Motor neuron (in vitro differentiated cells): ENCODE results near the gene MAPK14. TPM values are rescaled to one million over a fixed set of nuclear protein-coding genes. Genes with fewer than 3 reads are reported as not detected.
"Not testable (repeated sequence)": the region's sequence is repeated elsewhere in the genome, so short reads cannot be mapped to it uniquely, and the experiment has no call there.

ENCODE experiments used
- ATAC-seq, 8 experiments: fragments of 200-7000 bp; cut with Tn5 transposase; replicated peaks in 6 of 8; 2 replicates each; pipeline ENCODE4 v1.8.0; 2021; ENCODE audit warnings: mild to moderate bottlenecking in 8 of 8, moderate library complexity in 8 of 8
- H3K27ac ChIP-seq, 2 donors: fragments of 250-450 bp; sonication (Bioruptor Pico); 2 replicates each; pipeline ENCODE4 v1.9.0; 2021; ENCODE audit warnings: antibody characterized with exemption in 2 of 2, mild to moderate bottlenecking in 2 of 2, moderate library complexity in 1 of 2
- H3K4me1 ChIP-seq, 2 donors: fragments of 250-450 bp; sonication (Bioruptor Pico); replicated peaks in 1 of 2; 2 replicates each; pipeline ENCODE4 v1.6.1; 2021; ENCODE audit warnings: antibody characterized with exemption in 2 of 2, mild to moderate bottlenecking in 2 of 2, moderate library complexity in 1 of 2
- H3K4me3 ChIP-seq, 5 donors: fragments of 250-450 bp; sonication (Bioruptor Pico); 2 replicates each; pipeline ENCODE4 v1.9.0; 2021; ENCODE audit warnings: antibody characterized with exemption in 5 of 5, mild to moderate bottlenecking in 5 of 5, moderate library complexity in 4 of 5
- WGBS, 10 experiments: fragments of 450-650 bp; shearing (Covaris generic); methylation state at CpG; one replicate each; pipeline ENCODE4 v1.0.0; 2022; 5-methylcytosine and 5-hydroxymethylcytosine counted together
- in situ Hi-C, 9 experiments: fragments of 400-800 bp; cut with MboI; loops; one replicate each; pipeline ENCODE4 v1.15.0; 2021; ENCODE audit warnings: low sequenced_read_pairs in 9 of 9, low pct_unique_long_range_greater_than_20kb in 2 of 9; ENCODE audit not compliant: unreplicated experiment in 9 of 9
- total RNA-seq, 8 experiments: library from RNA; unstranded; fragments of 300-600 nt; gene quantifications; 2 replicates each; pipeline versions ENCODE4 v1.2.3 to v1.2.4, GENCODE V29; 2022

The MAPK14 gene
- total RNA-seq, 8 experiments from 2014 or later: 14.7 to 52.3 (median 21.9) TPM

DNA sequence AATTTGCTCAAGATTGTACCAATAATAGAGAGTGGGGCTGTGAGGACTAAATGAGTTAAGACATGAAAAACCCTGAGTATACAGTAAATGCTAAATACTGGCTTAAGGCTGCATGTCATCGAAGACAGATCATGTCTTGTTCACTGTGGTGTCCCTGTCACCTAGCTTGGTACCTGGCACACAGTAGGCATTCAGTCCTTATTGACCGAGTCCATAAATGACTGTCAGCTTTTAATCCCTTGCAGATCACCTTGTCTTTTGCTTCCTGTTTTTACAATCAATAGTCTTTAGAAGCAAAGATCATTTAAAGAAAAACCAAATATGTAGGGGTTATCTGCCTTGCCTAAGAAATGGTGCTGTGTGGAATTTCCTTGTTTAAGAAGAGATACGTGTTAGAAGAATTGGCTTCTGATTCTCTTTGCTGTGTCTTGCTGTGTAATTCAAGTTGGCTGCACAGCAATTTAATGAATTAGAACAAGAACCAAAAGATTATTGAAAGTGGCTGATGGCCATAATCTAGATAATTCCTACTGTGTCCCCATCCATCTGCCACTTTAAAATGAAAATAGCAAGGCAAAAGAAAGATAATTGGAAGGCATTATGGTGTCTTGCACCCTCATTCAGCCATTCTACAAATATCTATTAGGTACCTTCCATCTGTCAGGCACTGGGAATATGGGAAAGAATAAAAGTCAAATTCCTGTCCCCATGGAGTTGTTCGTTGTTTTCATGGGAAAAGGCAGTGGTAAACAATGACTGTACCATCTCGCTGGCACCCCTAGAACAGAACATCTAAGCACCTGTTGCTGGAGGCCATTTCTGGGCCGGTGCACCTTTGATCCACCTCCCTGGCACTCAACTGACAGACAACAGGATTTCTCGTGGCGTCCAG lies 90.3 kb downstream of the MAPK14 start:
- 80 to 100% (median 91%) methylated on average over 1 to 6 of the region's 8 CpGs for WGBS, 10 experiments
- in situ Hi-C loops: no loop called here
- Histone ChIP-seq H3K4me3 (no peak overlapping the region), H3K27ac (no peak overlapping the region), H3K4me1 (peaks cover 4% of the 10 kb centered on the region in 2 donors)
- no peak for ATAC-seq

- peak in 7 of 8 experiments; percentile 68 to 98 (median 95) for ATAC-seq
- H3K27ac ChIP-seq: no peak overlapping the region
- in situ Hi-C loops: no loop called here
- WGBS, 10 experiments: 60 to 90% methylated on average over 1 to 2 of the region's 4 CpGs; no CpG with 5 or more reads in 8 of the 10 experiments
- H3K4me1 ChIP-seq: peaks cover 4% of the 10 kb centered on the region in 2 donors
- H3K4me3 ChIP-seq: no peak overlapping the region
These were observed 91.0 kb downstream of the MAPK14 start for GRCh38 chr6:36118550-36119107.

- Histone ChIP-seq H3K4me1 (peaks cover 4% of the 10 kb centered on the region in 2 donors), H3K4me3 (no peak overlapping the region), H3K27ac (no peak overlapping the region)
- 65 to 97% (median 86%) methylated on average over 2 to 4 of the region's 4 CpGs for WGBS, 10 experiments
- in situ Hi-C loops: no loop called here
- no peak for ATAC-seq
These were observed 91.6 kb downstream of the MAPK14 start for GRCh38 chr6:36119209-36119608.

DNA sequence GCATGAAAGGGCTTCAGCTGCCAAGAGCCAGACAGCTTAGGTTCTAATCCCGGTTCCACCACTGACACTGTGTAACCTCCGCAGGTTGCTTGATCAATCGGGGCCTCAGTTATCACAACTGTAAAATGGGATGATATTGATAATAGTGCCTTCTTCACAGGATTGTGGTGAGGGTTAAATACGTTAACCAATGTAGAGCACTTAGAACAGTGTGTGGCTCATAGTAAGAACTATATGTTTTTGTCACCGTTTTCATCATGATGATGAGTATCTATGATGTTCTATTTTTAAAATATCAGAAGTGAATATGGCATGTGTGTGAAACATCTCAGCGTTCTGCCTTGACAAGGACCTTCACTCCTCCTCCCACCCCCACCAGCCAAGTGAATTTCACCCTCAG lies 92.4 kb downstream of the MAPK14 start:
- in situ Hi-C loops: loop anchor here in 1 of 9 experiments (10.0 kb wide), 1 partner anchor 245 kb away; no protein-coding TSS in a partner anchor
- WGBS, 10 experiments: 68 to 100% (median 97%) methylated on average over 1 to 6 of the region's 6 CpGs
- ATAC-seq: no peak
- no peak overlapping the region for H3K4me3 ChIP-seq
- peaks cover 4% of the 10 kb centered on the region in 2 donors for H3K4me1 ChIP-seq
- no peak overlapping the region for H3K27ac ChIP-seq

- Histone ChIP-seq H3K4me3 (no peak overlapping the region), H3K4me1 (peaks cover 4% of the 10 kb centered on the region in 2 donors), H3K27ac (no peak overlapping the region)
- no peak for ATAC-seq
- WGBS, 10 experiments: 0 to 100% (median 75%) methylated on average over 1 to 10 of the region's 10 CpGs; no CpG with 5 or more reads in 3 of the 10 experiments
- in situ Hi-C loops: loop anchor here in 1 of 9 experiments (10.0 kb wide), 1 partner anchor 244 kb away; no protein-coding TSS in a partner anchor
These were observed 92.9 kb downstream of the MAPK14 start for GRCh38 chr6:36120539-36120938.

DNA sequence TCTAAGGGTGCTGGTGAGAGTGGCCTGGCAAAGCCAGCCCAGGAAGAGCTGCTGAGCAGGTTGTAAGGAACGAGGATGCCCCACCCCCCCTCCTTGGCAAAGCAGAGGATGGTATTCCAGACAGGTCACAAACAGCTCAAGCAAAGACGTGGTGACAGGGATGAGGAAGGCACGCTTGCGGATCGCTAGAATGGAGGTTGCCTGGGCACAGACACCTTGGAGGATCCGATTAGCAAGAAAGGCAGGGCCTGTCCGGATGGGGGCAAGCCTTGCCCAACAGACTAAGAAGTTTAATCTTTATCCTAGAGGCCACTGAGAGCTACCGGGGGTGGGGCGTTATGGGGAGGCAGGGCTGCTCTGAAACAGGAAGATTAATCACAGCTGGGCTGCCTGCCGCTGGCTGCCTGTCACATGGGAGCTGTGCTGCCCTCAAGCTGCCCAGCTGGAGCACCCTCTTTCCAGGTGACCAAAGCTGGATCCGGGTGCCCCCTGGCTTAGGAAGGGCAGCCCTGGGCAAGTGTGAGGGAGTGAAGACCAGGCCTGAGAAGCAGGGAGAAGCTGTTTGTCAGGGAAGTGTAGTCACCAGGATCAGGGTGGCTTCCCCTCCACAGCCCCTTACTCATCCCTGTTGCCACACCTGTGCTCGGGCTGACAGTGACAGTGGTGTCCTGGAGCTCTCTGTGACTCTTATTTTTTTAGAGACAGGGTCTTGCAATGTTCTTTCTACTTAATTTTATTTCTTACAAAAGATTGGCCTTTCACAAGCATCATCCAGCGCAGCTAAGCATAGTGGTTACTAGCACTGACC lies 93.6 kb downstream of the MAPK14 start:
- peak in 3 of 8 experiments; percentile 28 to 59 (median 49) for ATAC-seq
- no peak overlapping the region for H3K4me3 ChIP-seq
- H3K27ac ChIP-seq: no peak overlapping the region
- H3K4me1 ChIP-seq: peaks cover 4% of the 10 kb centered on the region in 2 donors
- in situ Hi-C loops: loop anchor here in 1 of 9 experiments (10.0 kb wide), 1 partner anchor 244 kb away; no protein-coding TSS in a partner anchor
- WGBS, 10 experiments: 21 to 80% (median 52%) methylated on average over 1 to 5 of the region's 13 CpGs; no CpG with 5 or more reads in 3 of the 10 experiments

- in situ Hi-C loops: loop anchor here in 1 of 9 experiments (10.0 kb wide), 1 partner anchor 243 kb away; no protein-coding TSS in a partner anchor
- no peak overlapping the region for H3K27ac ChIP-seq
- no peak overlapping the region for H3K4me3 ChIP-seq
- peaks cover 4% of the 10 kb centered on the region in 2 donors for H3K4me1 ChIP-seq
- no peak for ATAC-seq
- WGBS, 10 experiments: 71 to 100% (median 90%) methylated on average over 1 to 2 of the region's 4 CpGs; no CpG with 5 or more reads in 5 of the 10 experiments
These were observed 94.3 kb downstream of the MAPK14 start for GRCh38 chr6:36121787-36122494.

- WGBS, 10 experiments: 20 to 100% (median 71%) methylated on average over 1 to 8 of the region's 11 CpGs; no CpG with 5 or more reads in 3 of the 10 experiments
- in situ Hi-C loops: loop anchor here in 1 of 9 experiments (10.0 kb wide), 1 partner anchor 242 kb away; no protein-coding TSS in a partner anchor
- no peak overlapping the region for H3K4me3 ChIP-seq
- no peak for ATAC-seq
- no peak overlapping the region for H3K27ac ChIP-seq
- peaks cover 4% of the 10 kb centered on the region in 2 donors for H3K4me1 ChIP-seq
These were observed 95.1 kb downstream of the MAPK14 start for GRCh38 chr6:36122495-36123269.

DNA sequence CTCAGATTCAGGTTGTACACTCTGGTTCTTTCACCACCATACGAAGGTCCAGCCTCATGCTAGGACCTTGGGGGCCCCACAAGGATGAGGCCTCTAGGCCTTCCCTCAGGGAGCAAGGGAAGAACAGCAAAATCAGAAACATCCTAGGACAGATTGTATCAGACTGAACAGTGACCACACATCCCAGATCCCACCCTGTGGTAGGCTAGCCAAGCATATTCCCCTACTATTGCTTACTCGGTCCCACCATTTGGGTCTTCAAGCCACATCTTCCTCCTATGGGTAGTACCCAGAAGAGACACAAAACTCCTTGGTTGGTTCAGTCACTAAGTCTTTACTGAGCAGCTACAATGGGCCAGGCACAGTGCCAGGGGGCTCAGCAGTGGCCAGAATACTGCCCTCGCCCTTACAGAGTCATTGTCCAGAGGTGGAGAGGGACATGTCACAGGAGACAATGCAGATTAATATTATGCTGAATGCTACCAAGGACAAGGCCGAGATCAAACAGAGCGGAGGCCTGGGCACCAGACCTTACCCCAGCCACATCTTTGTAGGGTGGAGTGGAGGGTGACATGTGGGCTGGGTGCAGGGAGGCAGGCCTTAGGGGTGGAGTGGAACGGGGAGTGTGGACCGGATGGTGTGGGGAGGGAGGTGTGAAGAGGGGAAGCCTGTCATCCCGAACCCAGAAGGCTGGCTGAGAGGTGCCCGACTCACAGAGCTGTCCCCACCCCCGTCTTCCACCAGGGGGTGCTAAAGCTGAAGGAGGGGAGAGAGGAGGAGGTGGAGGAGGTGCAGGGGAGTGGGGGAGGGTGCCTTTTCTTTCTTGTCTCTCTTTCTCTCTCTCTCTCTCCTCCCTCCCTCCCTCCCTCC lies 95.9 kb downstream of the MAPK14 start:
- no peak overlapping the region for H3K27ac ChIP-seq
- H3K4me1 ChIP-seq: peaks cover 0 to 2% of the 10 kb centered on the region in 2 donors
- H3K4me3 ChIP-seq: no peak overlapping the region
- 59 to 96% (median 70%) methylated on average over 1 to 4 of the region's 10 CpGs; no CpG with 5 or more reads in 6 of the 10 experiments for WGBS, 10 experiments
- ATAC-seq: peak; percentile 76 to 93 (median 77)
- in situ Hi-C loops: loop anchor here in 1 of 9 experiments (10.0 kb wide), 1 partner anchor 241 kb away; no protein-coding TSS in a partner anchor

- not testable (repeated sequence) for H3K4me1 ChIP-seq, H3K4me3 ChIP-seq, ATAC-seq, H3K27ac ChIP-seq
- in situ Hi-C loops: loop anchor here in 1 of 9 experiments (10.0 kb wide), 1 partner anchor 240 kb away; no protein-coding TSS in a partner anchor
- WGBS, 10 experiments: 87 to 100% (median 97%) methylated on average over 1 to 6 of the region's 8 CpGs; no CpG with 5 or more reads in 6 of the 10 experiments
These were observed 96.7 kb downstream of the MAPK14 start for GRCh38 chr6:36124346-36124745.
